ENCODE data around the gene MARK4.
"Not testable (repeated sequence)": the region's sequence is repeated elsewhere in the genome, so short reads cannot be mapped to it uniquely, and the experiment has no call there.

The MARK4 gene

DNA sequence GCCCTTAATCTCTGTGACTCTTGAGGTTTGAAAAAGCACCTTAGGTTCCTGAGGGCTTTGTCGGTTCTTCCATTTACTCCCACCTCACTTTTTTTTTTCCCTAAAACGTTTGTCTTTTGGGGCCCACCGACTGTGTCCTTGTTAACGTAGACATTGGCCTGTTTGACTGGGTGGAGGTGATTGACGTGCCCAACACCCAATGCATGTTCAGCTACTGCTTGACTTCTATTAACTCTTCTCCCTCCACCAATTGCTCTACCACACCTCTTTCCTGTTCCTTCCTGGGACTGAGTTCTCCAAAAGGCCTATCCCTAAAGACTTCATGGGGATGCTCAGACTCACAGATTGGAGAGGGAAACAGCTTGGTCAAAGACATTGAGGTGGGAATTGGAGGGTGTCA, 54.4 kb downstream of the MARK4 start:
- DNase-seq (ENCODE audit: low read depth in 3 of 3), result no peak

DNA sequence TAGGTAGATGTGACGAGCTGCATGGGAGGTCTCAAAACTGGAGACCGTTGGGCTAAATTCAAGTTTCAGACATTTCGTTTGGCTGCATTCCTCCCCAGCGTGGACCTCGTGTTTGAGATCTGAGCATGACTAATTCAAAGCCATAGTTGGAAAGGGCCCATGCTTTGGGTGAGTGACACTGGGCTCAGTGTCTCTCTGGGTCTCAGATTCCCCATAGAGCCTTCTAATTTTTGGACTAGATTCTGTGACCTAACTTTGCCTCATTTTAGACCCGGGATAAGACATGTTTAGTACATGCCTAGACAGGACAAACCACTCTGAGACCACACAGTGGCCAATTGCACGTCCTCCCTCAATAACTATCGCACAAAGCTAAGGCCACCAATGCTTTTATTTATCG, 55.0 kb downstream of the MARK4 start:
- DNase-seq (ENCODE audit: low read depth in 3 of 3), result no peak

DNA sequence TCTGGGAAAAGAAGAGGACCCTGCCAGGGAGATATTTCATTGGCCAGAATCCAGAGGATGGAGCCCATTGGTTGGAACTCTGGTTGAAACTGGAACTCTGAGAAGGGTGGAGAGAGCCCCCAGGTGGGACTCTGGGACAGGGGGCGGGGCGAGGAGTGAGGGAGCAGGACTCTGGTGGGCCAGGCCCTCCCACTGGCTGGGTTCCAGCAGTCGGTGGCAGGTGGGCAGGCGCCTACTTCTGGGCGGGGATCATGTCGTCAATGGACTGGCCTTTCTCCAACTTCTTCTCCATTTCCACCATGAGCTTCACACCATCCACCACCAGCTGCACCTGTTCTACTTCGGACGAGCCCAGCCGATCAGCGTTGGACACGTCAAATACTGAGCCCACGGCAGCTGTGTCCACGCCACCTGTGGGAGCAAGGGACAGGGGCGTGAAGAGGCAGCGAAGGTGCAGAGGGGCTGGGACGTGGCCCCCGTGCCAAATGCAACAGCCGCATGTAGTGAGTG, 55.5 kb downstream of the MARK4 start:
- no peak for DNase-seq (ENCODE audit: low read depth in 3 of 3)

DNA sequence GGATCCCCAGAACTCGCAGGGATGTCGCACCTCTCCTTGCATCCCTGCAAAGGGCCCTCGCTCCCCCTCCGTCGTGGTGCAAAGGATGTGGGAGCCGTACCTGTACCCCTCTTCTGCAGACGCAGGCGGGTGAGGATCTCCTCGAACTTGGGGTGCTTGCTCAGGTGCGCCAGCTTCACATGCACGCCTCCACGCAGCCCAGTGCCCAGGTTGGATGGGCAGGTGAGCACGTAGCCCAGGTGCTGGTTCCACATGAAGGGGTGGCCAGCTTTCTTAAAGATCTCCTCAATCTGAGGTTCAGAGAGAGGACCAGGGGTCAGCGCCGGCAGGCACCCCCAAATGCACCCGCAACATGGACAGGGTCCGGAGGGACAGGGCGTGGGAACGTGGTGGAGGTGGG, 56.3 kb downstream of the MARK4 start:
- DNase-seq (ENCODE audit: low read depth in 3 of 3), result no peak

DNA sequence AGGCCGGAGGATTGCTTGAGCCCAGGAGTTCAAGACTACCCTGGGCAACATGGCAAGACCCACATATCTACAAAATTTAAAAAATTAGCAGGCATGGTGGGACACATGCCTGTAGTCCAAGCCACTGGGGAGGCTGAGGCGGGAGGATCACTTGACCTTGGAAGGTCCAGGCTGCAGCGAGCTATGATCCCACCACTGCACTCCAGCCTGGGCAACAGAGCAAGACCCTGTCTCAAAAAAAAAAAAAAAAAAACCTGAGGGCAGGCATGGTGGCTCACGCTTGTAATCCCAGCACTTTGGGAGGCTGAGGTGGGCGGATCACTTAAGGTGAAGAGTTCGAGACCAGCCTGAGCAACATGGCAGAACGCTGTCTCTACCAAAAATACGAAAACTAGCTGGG, 58.3 kb downstream of the MARK4 start:
- not testable (repeated sequence) for DNase-seq (ENCODE audit: low read depth in 3 of 3)

DNA sequence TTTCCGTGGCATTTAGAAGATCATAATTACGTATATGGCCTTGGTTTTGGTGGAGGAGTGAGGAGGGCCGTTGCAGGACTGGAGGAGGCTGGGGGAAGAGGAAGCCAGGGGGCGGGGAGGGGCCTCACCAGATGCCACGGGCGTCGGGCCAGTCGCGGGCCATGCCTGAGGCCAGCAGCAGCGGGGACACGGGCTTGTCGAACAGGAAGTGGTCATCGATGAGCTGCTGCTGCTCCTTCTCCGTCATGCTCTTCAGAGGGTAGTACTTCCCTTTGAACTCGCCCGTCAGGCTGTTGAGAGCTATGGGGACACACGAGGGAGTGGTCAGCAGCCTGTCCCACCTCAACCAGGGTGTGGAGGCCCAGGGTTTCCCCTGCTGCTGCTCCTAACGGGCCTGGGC, 60.5 kb downstream of the MARK4 start:
- DNase-seq (ENCODE audit: low read depth in 3 of 3), result no peak

DNA sequence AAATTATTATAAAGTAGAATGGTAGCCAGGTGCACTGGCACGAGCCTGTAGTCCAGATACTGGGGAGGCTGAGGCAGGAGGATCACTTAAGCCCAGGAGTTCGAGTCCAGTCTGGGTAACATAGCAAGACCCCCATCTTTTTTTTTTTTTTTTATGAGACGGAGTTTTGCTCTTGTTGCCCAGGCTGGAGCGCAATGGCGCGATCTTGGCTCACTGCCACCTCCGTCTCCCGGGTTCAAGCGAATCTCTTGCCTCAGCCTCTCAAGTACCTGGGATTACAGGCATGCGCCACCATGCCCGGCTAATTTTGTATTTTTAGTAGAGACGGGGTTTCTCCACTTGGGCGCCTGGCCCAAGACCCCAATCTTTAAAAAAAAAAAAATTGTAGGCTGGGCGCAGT, 61.2 kb downstream of the MARK4 start:
- not testable (repeated sequence) for DNase-seq (ENCODE audit: low read depth in 3 of 3)

DNA sequence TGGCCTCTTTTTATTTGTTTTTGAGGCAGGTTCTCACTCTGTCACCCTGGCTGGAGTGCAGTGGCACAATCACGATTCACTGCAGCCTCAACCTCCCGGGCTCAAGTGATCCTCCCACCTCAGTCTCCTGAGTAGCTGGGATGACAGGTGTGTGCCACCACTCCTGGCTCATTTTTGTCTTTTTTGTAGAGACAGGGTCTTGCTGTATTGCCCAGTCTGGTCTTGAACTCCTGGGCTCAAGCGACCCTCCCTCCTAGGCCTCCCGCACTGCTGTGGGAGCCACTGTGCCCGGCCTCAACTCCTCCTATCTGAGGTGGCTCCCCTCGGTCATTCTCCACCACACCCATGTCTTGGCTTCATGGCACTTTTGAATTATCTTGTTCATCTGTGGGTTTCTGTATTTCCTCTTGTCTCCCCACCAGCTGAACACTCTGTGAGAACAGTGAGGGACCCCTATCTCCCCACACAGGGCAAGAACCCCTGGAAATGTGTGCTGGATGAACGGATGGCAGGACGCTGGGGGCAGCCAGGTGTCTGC, 63.7 kb downstream of the MARK4 start:
- DNase-seq (ENCODE audit: low read depth in 3 of 3), result no peak

DNA sequence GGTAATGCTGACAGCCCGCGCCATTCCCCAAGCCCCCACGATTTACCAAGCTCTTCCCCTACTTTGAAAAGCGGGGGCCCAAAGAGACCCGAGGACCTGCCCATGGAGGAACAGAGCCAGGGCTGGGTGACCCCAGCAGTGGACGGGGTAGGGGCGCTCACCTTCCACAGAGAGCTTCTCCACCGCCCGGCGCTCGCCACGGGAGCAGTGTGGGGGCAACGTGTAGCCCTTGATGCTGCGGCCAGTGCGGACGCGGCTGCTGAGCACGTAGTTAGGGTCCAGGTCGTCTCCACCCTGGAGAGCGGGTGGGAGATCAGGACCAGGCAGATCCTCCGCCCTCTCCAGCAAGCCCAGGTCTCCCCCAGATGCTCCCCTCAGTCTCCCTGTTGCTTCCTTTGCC, 64.2 kb downstream of the MARK4 start:
- DNase-seq (ENCODE audit: low read depth in 3 of 3), result no peak

DNA sequence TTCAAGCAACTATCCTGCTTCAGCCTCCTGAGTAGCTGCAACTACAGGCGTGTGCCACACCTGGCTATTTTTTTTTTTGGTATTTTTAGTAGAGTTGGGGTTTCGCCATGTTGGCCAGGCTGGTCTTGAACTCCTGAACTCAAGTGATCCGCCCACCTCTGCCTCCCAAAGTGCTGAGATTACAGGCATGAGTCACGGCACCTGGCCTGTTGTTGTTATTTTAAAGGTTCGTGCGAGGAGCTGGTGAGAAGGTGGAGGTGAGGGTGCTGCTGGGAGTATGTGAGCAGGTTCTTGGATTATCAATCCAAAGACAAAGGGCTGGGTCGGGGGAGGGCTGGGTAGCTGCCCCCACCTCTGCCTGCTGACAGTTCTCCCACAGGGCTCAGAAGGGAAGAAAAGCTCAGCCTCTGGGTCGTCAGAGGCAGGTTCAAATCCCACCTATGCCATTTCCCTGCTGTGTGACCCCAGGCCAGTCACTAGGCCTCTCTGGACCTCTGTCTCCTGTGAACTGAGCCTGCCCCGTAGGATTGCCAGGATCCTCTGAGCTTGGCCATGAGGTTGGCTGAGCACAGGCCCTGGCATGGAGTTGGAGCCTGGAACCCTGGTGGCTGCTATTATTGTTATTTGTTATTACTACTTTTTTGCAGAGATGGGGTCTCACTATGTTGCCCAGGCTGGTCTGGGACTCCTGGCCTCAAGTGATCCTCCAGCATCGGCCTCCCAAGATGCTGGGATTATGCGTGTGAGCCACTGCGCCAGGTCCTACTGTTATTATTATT, 70.1 kb downstream of the MARK4 start:
- no peak for DNase-seq (ENCODE audit: low read depth in 3 of 3)

DNA sequence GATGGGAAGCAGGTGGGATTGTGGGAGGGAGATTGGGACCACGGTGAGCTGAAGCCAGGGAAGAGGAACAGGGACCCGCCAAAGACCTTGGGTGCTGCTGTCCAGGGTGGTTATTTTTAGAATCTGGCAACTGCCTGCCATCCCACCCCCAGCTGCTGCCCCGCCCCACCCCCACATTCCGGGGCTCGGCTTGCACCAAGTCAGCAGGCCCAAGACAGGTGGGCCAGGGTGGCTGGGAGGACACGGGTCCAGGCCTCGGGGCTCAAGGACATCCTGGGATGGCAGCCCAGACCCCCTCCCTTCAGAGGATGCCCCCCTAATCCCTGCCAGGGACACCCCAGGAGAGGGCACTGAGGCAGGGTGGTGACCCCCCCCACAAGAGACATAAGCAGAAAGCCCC, 70.8 kb downstream of the MARK4 start:
- no peak for DNase-seq (ENCODE audit: low read depth in 3 of 3)

DNA sequence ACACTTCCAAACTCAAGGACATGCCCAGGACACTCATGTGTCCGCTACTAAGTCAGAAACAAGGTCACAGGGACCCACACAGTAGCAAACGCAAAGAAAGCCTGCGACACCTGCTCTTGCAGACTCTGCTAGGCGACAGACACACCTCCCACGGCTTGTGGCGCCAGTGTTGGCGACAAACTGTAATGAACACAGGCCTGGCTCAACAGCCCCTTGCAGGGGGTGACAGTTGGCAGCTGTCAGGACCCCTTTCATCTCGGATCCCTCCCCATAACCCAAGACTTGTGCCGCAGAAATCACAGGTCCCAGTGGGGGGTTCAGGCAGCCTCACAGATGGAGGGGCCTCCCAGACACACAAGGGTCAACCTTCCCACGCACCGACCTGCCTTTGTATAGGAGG, 71.2 kb downstream of the MARK4 start:
- DNase-seq (ENCODE audit: low read depth in 3 of 3), result no peak

DNA sequence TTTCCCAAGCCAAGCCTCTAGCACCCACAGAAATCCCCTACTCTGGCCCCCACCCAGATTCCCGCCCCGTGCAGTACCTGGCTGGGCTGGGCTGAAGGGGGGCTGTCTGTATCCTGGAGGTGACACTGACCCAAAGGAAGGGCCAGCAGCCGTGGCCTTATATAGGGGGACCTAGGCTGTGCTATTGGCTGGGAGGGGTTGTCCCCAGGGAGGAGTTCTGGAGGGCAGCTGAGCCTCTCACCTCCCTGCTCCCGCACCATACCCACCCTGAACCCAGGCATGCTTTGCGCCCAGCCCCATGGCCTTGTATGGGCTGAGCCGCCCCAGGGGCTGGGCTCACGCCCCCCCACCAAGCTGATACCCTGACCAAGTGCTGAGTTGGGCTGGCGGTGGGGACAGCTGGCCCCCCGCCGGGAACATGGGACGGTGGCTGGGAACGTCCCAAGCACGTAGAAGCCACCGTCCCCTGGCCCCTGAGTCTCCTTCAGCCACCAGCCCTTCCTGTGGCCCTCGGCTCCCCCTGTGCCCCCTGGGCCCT, 71.7 kb downstream of the MARK4 start, which contains the start of gene CKM:
Gene CKM (minus strand): TSS at position 132 of the 538 bp plus-strand sequence. CDS start 3,162 bp downstream, outside the sequence.
- no peak for DNase-seq (ENCODE audit: low read depth in 3 of 3)

DNA sequence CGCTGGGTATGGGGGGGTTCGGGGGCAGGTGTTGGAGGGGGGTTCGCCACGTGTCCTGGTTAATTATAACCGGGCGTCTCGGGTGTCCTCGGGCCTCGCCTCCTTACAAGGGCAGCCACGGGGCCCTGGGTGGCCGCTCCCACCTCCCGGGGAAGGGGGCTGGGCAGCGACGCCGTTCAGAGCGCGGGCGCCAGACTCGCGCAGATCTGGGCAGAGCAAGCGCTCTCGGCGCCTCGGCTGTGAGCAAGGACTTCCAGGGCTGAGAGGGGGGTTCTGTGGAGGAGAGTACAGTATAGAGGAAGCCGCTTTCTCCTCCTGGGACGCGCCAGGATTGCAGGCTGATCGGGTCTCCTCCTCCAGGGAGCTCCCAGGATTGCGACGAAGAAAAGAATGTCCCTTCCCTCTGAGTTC, 72.6 kb downstream of the MARK4 start:
- no peak for DNase-seq (ENCODE audit: low read depth in 3 of 3)

DNA sequence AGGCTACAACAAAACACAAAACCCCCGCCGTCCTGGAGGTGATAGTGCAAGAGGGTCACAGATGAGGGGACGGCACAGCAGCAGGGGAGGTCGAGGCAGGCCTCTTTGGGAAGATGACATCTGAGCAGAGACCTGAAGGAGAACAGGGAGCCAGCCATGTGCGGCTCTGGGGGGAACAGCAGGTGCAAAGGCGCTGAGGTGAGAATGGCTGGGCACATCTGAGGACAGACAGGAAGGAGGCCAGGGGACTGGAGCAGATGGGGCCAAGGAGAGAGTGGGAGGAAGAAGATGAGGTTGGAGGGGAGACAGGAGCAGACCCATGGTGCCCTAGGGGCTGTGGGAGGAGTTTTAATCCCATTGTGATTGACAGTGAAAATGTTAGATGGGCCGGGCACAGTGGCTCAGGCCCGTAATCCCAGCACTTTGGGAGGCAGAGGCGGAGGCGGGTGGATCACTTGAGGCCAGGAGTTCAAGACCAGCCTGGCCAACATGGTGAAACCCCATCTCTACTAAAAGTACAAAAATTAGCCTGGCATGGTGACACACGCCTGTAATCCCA, 73.4 kb downstream of the MARK4 start:
- DNase-seq (ENCODE audit: low read depth in 3 of 3), result no peak

DNA sequence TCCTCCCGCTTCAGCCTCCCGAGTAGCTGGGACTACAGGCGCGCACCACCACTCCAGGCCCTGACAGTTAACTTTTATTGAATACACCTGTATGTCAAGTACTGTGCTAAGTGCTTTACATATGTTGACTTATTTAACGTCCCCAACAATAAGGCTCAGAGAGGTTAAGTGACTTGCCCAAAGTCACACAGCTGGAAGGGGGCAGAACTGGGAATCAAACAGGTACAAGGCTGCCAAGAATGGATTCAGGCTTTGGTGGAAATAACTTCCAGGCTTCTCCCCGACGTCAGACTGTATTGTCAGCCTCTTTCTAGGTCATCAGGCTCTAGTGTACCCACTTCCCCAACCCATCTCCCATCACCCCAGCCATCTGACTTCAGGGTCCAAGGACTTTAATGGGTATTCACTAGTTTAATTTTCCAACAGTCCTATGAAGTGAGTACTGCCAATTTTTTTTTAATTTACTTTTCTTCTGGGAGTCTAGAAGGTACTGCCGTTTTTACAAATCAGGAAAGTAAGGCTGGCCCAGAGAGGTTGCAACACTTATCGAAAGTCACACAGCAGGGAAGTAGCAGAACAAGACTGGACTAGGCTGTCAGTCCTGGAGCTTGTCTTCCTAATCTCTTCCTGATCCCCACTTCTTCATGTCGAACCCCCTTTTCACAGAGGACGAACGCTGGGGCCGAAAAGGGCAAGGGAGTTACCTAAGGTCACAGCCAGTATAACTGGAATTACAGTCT, 76.5 kb downstream of the MARK4 start:
- DNase-seq (ENCODE audit: low read depth in 3 of 3), result no peak

DNA sequence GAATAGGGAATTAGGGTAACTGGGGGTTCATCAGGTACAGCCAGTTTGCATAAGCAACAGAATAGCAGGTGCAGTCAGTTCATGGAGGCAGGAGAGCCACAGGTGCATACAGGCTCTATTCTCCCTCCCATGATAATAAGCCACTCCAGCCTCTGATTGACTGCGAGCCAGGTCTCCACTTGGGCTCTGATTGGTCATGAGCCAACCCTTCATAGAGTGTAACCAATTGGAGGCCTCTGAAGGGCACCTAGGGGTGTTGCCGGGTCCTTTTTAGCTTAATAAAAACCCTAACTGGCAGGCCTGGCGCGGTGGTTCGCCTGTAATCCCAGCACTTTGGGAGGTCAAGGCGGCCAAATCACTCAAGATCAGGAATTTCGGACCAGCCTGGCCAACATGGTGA, 80.3 kb downstream of the MARK4 start:
- DNase-seq (ENCODE audit: low read depth in 3 of 3), result no peak

DNA sequence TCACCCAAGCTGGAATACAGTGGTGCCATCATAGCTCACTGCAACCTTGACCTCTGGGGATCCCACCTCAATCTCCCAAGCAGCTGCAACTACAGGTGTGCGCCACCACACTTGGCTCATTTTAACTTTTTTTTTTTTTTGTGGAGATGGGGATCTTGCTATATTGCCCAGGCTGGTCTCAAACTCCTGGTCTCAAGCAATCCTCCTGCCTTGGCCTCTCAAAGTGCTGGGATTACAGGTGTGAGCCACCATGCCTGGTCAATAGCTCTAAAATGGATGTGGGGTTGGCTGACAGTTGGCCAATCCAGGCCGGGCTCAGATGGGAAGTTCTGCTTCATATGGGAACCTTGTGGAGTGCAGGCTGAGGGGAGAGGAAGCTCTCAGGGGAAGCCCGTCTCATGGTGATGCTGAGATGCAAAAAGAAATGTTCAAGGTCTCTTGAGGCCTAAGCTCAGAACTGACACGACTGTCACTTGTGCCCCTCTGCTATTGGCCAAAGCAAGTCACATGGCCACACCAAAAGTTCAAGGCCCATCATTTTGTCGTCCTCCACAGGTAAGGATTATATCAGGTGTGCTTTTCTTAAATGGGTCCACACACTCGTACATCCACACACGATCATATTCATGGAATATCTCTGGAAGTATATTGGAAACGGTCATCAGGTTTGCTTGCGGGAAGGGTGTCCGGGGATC, 82.7 kb downstream of the MARK4 start:
- no peak for DNase-seq (ENCODE audit: low read depth in 3 of 3)

DNA sequence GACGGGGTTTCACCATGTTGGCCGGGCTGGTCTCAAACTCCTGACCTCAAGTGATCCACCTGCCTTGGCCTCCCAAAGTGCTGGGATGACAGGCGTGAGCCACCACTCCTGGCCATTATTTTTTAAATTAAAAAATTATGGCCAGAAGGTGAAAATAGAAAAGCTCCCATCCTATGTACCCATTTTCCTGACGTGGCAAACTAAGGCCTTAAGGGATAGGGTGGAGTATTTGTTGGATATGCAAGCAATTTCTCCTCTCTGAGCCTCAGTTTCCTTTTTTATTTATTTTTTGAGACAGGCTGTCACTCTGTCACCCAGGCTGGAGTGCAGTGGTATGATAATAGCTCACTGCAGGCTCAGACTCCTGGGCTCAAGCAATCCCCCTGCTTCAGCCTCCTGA, 83.8 kb downstream of the MARK4 start:
- not testable (repeated sequence) for DNase-seq (ENCODE audit: low read depth in 3 of 3)

DNA sequence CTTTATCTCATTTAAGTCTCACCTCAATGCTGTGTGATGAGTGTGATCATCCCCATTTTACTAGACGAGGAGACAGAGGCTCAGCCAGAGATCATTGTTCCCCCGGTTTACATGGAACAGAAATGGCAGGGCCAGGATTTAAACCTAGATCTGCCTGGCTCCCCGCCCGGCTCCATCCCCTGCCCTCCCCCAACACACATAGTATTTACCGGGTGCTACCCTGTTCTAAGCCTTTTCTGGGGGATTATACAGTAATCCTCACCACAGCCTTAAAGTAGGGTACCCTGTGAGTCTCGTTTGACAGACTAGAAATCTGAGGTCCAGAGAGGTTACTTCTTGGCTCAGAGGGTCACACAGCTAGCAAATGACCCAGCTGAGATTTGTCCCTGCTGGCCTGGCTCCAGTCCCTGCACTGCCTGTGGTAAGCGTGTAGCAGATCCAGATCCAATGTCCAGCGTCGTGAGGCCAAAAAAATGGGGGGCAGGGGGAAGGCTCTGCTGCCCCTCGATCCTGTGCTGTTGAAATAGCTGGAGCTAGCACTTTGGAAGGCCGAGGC, 85.7 kb downstream of the MARK4 start:
- no peak for DNase-seq (ENCODE audit: low read depth in 3 of 3)

DNA sequence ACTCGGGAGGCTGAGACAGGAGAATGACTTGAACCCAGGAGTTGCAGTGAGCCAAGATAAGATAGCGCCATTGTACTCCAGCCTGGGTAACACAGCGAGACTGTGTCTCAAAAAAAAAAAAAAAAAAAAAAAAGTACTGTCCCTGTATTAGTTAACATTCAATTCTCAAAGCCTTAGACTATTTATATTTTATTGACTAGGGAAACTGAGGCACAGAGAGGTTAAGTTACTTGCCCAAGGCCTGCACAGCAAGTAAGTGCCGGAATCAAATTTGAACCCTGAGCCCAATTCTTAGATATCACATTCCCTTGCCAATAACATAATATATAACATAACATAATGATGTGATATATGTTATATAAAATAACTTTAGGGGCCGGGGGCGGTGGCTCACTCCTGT, 88.6 kb downstream of the MARK4 start:
- DNase-seq (ENCODE audit: low read depth in 3 of 3), result no peak
